Kidney epithelial cell (primary cell): ENCODE measurements around the gene PIGT. TPM values are rescaled to one million over a fixed set of nuclear protein-coding genes. Genes with fewer than 3 reads are reported as not detected.

Source experiments
- DNase-seq: peaks from one replicate; pipeline ENCODE4 v3.0.0-alpha.2; 2010; ENCODE audit warnings: low read depth
- H3K27me3 ChIP-seq: 2 replicates; pipeline ENCODE4 v1.6.0; 2011; ENCODE audit warnings: low read length; ENCODE audit not compliant: control insufficient read depth, insufficient read depth
- H3K36me3 ChIP-seq: 2 replicates; pipeline ENCODE4 v1.5.1; 2011; ENCODE audit warnings: low read length; ENCODE audit not compliant: control insufficient read depth, insufficient read depth
- H3K4me3 ChIP-seq: 2 replicates; pipeline ENCODE4 v1.5.1; 2011; ENCODE audit warnings: low read depth, mild to moderate bottlenecking, control low read depth, low read length
- CTCF ChIP-seq: IDR thresholded peaks from 2 replicates; pipeline ENCODE4 v1.5.1; 2011; ENCODE audit warnings: mild to moderate bottlenecking, moderate library complexity, low read length, control low read depth, inconsistent platforms; ENCODE audit not compliant: insufficient read depth, poor library complexity, severe bottlenecking
- total RNA-seq: library from RNA; depleted of rRNA; stranded (reverse); fragments of >200 nt; gene quantifications from 2 replicates; pipeline ENCODE4 v1.2.3, GENCODE V29; 2015

Gene PIGT
- total RNA-seq, 1 donor from 2014 or later = 69.8 TPM

GRCh38 chr20:45445805-45446562 lies 30.0 kb downstream of the PIGT start:
- Histone ChIP-seq H3K27me3 (peaks cover 7% of the 10 kb centered on the region), H3K4me3 (no peak overlapping the region), H3K36me3 (no peaks in the 10 kb centered on the region)
- no peak for DNase-seq
- peak; percentile 39 for TF ChIP-seq CTCF

GRCh38 chr20:45448270-45448669 lies 32.3 kb downstream of the PIGT start:
- Histone ChIP-seq H3K36me3 (no peaks in the 10 kb centered on the region), H3K27me3 (peaks cover 7% of the 10 kb centered on the region), H3K4me3 (no peak overlapping the region)
- no peak for DNase-seq
- no peak for TF ChIP-seq CTCF

- Histone ChIP-seq H3K27me3 (peaks cover 7% of the 10 kb centered on the region), H3K4me3 (no peak overlapping the region), H3K36me3 (no peaks in the 10 kb centered on the region)
- no peak for DNase-seq
- no peak for TF ChIP-seq CTCF
These were observed 33.6 kb downstream of the PIGT start for GRCh38 chr20:45449528-45449927.

- Histone ChIP-seq H3K27me3 (peaks cover 7% of the 10 kb centered on the region), H3K36me3 (no peaks in the 10 kb centered on the region), H3K4me3 (no peak overlapping the region)
- DNase-seq = no peak
- peak; percentile 55 for TF ChIP-seq CTCF
These were observed 34.3 kb downstream of the PIGT start for GRCh38 chr20:45450097-45450818.

- no peak overlapping the region for H3K4me3 ChIP-seq
- no peak for TF ChIP-seq CTCF
- H3K27me3 ChIP-seq = peaks cover 7% of the 10 kb centered on the region
- no peak for DNase-seq
- no peaks in the 10 kb centered on the region for H3K36me3 ChIP-seq
These were observed 36.3 kb downstream of the PIGT start for GRCh38 chr20:45452238-45452637.
